ENCODE results near the gene ARHGAP27.

Gene ARHGAP27

DNA sequence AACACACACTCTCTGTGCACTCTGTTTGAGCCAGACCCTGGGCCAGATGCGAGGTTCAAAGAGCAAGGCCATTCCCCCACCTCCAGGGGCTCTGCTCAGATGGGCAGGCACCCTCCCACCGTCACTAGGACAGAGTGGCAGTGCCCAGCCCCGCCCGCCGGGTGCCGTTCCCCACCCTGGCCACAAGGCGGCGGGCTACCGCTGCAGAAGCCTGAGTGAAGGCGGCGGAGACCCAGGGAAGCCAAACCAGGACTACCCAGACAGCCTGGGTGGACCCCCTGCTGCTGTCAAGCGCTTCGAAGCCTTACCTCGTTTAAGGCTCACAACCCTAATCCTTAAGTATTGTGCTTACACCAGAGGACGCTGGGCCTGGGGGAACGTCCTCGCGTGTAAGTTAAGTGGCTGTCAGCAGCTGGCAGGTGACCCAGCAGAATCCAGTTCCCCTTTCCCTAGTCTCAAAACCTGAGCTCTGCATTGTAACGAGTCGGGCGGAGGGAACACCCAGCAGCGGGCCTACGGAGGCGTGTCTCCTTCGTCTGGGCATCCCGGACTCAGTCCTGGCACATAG, 4.5 kb downstream of the ARHGAP27 start:
- Mint-ChIP-seq H3K4me3 (peak overlapping the region; percentile 71 to 82), H3K27me3 (peaks cover 21% of the 10 kb centered on the region), H3K9me3 (no peaks in the 10 kb centered on the region), H3K27ac (no peak overlapping the region), H3K4me1 (peaks cover 41% of the 10 kb centered on the region)
- DNase-seq (peak; percentile 84 to 90), ATAC-seq (peak; percentile 78)

DNA sequence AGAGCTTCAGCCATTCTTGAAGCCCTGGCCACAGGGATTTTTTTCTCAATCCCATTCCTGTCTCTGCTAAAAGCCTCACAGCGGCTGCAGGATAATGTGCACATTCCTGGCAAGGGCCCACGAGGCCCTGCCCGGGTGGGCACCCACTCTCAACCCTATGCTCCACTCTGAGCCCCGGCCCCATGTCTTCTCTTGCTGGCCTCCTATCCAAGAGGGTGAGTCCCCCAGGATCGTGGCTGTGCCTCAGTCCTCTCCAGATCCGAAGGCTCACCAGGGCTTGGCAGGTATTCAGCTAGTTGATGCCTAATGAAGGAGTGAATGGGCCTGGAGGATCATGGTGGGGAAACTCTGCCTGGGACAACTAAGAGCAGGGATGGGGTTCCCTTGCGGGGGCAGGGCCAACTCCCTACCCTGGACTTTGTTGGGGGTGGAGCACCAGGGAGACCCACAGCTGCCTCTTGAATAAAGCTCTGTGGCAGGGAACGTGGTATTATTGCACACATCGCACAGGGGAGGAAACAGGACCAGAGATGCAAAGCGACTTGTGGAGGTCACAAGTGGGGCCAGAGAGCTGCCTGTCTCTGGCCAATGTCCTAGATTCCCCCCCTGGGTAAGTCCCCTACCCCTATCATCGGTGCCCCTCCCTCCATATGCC, 5.4 kb downstream of the ARHGAP27 start:
- H3K27me3 Mint-ChIP-seq: peaks cover 21% of the 10 kb centered on the region
- no peak overlapping the region for H3K27ac Mint-ChIP-seq
- peaks cover 37% of the 10 kb centered on the region for H3K4me1 Mint-ChIP-seq
- no peak overlapping the region for H3K4me3 Mint-ChIP-seq
- no peaks in the 10 kb centered on the region for H3K9me3 Mint-ChIP-seq
- ATAC-seq (no peak), DNase-seq (no peak)

DNA sequence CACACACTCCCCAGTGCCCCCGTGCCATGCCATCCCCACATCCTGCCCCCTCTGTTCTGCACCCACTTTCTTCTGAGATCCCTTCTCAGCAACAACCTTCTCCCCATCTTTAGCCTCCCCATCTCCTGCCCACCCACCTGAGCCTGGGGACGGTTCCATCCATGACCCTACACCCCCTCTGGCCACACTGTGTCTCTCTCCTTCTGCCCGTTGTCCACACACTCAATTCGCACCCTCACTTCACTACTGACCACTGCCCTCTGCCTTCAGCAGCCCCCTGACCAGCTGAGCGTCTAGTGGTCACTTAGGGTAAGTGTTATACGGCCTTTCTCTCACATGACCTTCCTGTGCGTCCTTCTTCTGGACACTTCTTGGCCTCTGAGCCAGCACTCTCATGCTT, 6.1 kb downstream of the ARHGAP27 start:
- no peak for ATAC-seq
- Mint-ChIP-seq H3K9me3 (no peaks in the 10 kb centered on the region), H3K27ac (no peak overlapping the region), H3K27me3 (peaks cover 21% of the 10 kb centered on the region), H3K4me3 (no peak overlapping the region), H3K4me1 (peaks cover 34% of the 10 kb centered on the region)
- DNase-seq: no peak

DNA sequence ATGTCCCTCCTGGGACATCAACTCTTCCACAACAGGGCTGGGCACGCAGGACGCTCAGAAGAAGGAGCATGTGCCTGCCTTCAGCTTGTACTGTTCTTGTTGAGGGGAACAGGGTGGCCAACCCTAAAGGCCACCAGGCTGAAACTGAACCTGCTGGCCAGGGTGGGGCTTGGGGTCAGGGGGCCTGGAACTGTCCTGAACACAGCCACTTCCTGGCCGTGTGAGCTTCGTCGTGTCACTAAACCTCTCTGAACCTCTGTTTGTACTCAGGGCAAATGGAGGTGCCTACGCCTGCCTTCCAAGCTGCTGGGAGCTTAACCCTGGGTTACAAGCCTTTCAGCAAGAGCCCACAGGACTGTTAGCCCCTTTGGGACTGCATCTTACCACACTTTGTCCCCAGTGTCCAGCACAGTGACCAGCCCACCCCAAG, 6.7 kb downstream of the ARHGAP27 start:
- Mint-ChIP-seq H3K27ac (peak overlapping the region in 1 of 2 donors; percentile 49), H3K4me3 (no peak overlapping the region)

DNA sequence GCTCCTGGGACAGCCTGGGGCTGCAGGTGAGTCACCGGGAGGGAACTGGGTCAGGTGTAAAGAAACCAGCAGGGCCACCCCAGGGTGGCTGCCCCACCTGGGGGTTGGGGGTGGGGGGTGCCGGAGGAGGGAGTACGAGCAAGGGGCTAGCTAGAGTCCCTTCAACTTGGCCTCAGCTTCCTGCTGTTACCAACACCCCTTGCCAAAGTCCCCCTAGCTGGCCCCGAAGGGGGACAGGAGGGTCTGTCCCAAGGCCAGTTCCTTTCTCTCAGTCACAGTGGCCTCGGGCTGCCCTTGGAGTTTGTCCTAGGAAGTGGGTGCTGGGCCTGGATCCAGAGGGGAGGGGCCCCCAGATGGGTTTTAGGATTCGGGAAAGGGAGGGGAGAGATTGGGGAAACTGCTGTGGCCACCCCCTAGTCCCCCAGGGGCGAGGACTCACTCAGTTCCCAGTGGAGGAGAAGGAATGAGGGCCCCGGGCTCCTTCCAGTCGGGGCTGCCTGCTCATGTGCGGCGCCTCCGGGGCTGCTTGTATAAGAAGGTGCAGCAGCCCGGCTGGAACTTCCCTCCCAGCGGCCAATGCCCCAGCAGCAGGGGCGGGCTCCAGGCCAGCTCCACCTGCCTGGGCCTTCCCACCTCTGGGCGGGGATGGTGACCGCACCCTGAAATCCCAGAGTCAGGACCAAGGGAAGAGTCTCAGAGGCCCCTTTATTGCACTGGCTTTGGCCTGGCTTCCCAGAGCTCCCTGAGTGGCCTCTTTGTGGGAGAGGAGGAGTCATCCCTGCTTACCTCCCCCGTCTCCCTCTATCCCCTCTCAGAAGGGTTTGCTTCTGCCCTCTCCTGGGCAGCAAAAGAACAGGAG, 7.3 kb downstream of the ARHGAP27 start:
- Mint-ChIP-seq H3K9me3 (no peaks in the 10 kb centered on the region), H3K27me3 (peaks cover 21% of the 10 kb centered on the region), H3K4me3 (no peak overlapping the region), H3K4me1 (peaks cover 22% of the 10 kb centered on the region), H3K27ac (peak overlapping the region in 1 of 2 donors; percentile 72)
- DNase-seq (no peak), ATAC-seq (no peak)

More for the DNA sequence above, 6.7 kb downstream of the ARHGAP27 start:
- ATAC-seq: no peak
- peaks cover 21% of the 10 kb centered on the region for H3K27me3 Mint-ChIP-seq
- H3K9me3 Mint-ChIP-seq: no peaks in the 10 kb centered on the region
- no peak for DNase-seq
- peaks cover 29% of the 10 kb centered on the region for H3K4me1 Mint-ChIP-seq

DNA sequence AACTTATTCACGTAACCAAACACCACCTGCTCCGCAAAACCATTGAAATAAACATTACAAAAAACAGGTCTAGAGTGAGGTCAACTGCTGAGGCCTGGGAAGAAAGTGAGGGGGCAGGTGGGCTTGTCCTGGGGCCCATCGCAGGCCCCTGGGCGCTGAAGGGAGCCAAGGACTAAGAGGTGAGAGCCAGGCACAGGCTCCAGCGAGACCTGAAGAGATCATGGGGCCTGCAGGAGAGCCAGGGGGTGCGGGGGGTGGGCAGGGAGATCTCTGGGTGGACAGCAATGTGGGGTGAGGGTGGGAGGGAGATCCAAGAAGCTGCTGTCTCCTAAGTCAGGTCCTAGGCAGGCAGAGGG, 7.9 kb downstream of the ARHGAP27 start:
- ATAC-seq (no peak), DNase-seq (no peak)
- Mint-ChIP-seq H3K4me1 (peaks cover 21% of the 10 kb centered on the region), H3K27me3 (peaks cover 21% of the 10 kb centered on the region), H3K4me3 (no peak overlapping the region), H3K27ac (peak overlapping the region in 1 of 2 donors; percentile 14), H3K9me3 (no peaks in the 10 kb centered on the region)

DNA sequence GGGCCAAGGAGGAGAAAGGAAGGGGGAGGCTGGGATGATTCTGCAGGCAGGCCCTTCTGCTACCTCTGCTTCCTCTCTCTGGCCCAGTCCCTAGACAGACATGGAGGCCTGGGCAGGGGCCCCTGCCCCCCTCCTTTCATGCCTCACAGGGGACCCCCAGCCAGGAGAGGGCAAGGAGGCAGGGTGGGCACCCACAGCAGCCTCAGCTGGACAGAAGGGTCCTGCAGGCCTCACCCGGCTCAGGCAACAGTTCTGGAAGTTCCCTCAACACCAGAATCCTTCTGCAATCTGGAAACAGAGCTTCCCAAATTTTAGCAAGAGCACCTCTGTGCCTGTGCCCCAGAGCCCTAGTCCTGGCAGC, 8.7 kb downstream of the ARHGAP27 start:
- H3K9me3 Mint-ChIP-seq: no peaks in the 10 kb centered on the region
- H3K27ac Mint-ChIP-seq: no peak overlapping the region
- peaks cover 18% of the 10 kb centered on the region for H3K27me3 Mint-ChIP-seq
- H3K4me1 Mint-ChIP-seq: peaks cover 17% of the 10 kb centered on the region
- ATAC-seq (no peak), DNase-seq (no peak)
- H3K4me3 Mint-ChIP-seq: no peak overlapping the region

DNA sequence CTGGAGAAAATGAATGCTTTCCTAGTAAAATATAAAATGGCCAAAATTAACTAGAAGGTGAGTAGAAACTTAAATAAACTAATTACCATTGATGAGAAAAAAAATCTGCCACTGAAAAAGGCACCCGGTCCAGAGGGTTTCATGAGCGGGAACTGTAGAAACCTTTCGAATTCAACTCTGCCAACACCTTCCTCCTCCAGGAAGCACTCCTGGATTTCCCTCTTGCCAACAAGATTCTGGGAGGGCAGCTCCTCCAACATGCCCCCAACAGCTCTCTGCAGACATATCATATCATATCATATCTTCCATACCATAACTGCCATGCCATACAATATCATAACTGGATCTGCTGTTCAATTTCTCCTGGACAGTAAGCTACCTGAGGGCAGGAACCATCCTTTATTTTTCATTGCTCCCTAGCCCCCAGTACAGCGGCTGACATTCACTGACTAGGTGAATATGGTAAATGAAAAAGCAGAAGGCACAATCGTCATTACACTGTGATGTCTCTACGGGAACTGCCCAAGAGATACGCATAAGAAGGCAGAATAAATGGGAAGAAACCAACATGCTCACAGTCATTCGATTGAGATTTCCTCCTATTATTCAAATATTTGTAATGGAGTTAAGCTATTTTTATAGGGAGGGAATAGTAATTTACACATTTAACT, 9.2 kb downstream of the ARHGAP27 start:
- H3K27me3 Mint-ChIP-seq: peaks cover 13% of the 10 kb centered on the region
- H3K4me3 Mint-ChIP-seq: no peak overlapping the region
- DNase-seq (no peak), ATAC-seq (no peak)
- no peaks in the 10 kb centered on the region for H3K9me3 Mint-ChIP-seq
- H3K27ac Mint-ChIP-seq: no peak overlapping the region
- H3K4me1 Mint-ChIP-seq: peaks cover 12% of the 10 kb centered on the region

DNA sequence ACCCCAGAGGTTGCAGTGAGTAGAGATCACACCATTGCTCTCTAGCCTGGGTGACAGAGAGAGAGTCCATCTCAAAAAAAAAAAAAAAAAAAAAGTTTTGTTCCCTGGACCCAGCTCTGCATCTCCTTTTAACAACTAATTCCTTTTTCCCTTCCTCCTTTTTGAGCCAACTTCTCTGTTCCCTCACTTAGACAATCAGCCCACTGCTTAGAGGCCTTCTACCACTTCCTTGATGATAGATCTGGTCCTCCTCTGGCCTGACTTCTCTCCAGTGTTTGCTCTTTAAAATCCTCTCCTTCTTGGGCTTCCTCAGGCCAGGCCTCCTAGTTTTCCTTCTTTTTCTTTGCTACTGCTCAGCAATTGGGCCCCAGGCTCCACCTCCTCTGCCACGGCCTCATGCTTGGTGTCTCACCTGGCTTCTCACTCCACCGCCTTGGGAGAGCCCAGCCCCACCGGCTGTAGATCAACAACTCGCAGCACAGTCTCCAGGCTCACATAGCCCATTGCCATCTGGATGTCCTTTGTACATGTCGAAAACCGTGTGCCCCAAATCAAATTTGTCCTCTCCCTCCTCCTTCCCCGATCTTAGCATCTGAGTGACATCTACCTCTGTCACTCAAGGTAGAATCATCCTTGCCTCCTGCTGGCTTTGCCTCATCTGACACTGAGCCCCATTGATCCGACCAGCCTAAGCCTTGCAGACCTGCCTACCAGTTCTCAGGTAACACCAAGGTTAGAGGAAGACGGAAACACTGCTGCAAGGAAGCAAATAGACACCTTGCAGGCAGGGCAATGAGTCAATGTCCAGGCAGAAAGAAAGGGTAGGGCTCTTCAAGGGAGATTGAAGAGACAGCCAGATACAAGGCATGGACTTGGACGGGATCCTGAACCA, 17.4 kb downstream of the ARHGAP27 start:
- DNase-seq: no peak
- H3K27me3 Mint-ChIP-seq: no peaks in the 10 kb centered on the region
- peaks cover 22% of the 10 kb centered on the region for H3K4me1 Mint-ChIP-seq
- no peak overlapping the region for H3K27ac Mint-ChIP-seq
- ATAC-seq: no peak
- H3K9me3 Mint-ChIP-seq: no peaks in the 10 kb centered on the region
- H3K4me3 Mint-ChIP-seq: no peak overlapping the region

DNA sequence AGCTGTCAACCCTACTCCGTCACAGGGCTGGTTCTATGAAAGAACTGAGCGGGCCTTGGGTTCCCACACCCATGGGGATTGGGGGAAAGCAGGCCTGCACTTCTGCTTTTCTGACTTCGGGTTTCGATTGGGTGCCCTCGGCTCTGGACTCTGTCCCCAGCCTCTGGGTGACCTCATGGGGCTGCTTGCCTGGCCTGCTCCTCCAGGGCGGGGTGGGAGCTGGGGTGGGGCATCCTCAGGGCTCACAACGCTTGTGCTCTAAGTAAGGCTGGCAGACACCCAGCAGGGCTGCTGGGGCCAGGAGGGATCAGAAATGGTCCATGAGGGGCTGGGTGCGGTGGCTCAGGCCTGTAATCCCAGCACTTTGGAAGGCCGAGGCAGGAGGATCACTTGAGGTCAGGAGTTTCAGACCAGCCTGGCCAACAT, 19.2 kb downstream of the ARHGAP27 start:
- ATAC-seq (no peak), DNase-seq (no peak)
- Mint-ChIP-seq H3K27ac (no peak overlapping the region), H3K4me1 (peaks cover 34% of the 10 kb centered on the region), H3K4me3 (no peak overlapping the region), H3K27me3 (no peaks in the 10 kb centered on the region), H3K9me3 (no peaks in the 10 kb centered on the region)

DNA sequence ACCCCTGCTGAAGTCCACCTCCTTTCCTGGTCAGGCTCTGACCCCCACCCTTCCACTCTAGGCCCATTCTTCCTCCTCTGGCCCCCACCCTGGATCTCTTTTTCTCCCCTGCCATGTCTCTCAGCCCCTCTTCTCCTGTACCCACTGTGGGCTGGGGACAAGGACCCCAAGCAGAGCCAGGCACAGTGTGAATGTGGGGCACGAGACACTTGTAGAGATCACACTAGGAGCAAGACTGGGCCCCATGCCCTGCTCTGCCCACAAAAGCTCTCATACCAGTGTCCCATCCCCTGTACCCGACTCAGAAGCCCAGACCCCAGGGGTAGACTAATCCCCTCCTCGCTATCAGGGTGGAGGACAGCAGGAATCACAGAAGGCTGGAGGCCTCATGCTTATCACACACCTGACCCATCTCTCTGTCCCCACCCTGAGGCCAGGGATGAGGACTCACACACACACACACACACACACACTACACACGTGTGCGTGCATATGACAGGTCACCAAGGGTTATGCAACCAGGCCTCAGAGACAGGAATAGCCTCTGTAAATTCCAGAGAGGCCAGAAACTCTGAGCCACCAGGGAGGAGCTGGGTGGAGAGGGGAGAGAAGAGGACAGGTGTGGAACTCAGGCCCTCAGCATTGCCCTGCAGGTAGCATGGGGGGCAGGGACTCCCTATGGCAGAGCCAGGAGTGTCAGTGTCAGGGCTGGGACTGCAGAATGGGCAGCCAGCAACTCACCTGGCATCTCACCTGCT, 21.1 kb downstream of the ARHGAP27 start:
- ATAC-seq (no peak), DNase-seq (no peak)
- Mint-ChIP-seq H3K9me3 (no peaks in the 10 kb centered on the region), H3K27ac (peak overlapping the region in 1 of 2 donors; percentile 100), H3K4me1 (peaks cover 54% of the 10 kb centered on the region), H3K4me3 (peak overlapping the region; percentile 99), H3K27me3 (no peaks in the 10 kb centered on the region)

DNA sequence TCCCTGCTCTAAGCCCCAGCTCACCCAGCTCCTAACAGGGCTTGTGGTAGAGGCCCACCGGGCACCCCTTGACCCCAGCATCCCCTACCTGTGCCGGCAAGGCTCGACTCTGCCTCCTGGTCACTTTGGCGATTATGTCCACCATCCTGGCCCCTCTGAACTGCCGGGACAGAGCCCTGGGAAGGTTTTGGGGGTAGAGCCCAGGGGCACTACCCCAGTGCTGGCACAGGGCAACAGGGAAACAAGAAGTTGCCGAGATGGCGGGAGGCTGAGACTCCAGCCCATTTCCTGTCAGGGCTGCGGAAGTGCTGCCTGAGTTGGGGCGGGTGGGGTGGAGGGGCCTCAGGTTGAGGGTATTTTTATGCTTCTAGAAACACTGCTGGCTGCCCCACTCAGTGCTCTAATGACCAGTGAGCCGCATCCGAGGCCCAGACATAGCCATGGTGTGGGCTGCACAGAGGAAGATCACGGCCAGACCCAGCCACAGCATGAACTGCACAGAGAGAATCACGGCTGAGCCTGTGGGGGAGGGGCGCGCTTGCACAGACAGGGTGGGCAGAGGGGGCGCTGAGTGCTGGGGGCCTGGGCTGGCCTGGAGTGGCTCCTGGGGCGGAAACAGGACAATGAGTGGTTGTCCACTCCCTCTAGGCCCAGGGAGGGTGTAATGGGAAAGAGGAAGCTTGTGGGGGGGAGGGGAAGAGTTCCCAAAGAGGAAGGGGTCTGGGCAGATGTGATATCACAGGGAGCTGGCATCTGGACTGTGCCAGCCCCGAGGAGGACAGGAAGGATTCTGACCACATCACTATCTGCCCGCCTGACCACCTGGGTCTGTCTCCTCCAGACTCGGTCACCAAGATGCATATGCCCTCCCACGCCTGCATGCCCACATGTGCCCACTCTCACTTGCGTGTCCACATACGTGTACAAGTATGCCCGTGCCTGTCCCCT, 22.3 kb downstream of the ARHGAP27 start:
- H3K9me3 Mint-ChIP-seq: no peaks in the 10 kb centered on the region
- H3K27me3 Mint-ChIP-seq: no peaks in the 10 kb centered on the region
- peaks cover 55% of the 10 kb centered on the region for H3K4me1 Mint-ChIP-seq
- peak overlapping the region; percentile 99 for H3K4me3 Mint-ChIP-seq
- peak; percentile 50 to 64 for DNase-seq
- ATAC-seq: peak; percentile 87
- H3K27ac Mint-ChIP-seq: peak overlapping the region; percentile 100

DNA sequence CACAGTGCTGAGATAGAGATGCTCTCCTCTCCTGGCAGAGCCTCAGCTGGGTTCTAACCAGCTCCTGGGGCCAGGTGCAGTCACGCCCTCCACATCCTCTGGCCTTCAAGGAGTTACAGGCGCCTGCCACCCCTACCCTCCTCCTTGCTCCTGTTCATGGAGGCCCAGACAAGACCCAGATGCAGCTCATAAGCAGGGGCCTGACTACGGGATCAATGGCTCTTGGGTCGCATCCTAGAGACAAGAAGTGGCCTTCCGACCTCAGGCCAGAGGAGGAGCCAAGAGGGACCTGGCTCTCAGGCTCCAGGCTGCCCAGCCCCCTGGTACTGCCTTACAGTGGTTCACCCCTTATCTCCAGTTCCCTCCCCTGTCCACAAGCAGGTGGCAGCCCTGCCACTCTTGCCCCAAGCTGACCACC, 23.0 kb downstream of the ARHGAP27 start:
- Mint-ChIP-seq H3K27ac (peak overlapping the region; percentile 100), H3K4me1 (peaks cover 57% of the 10 kb centered on the region), H3K27me3 (no peaks in the 10 kb centered on the region), H3K4me3 (peak overlapping the region; percentile 99), H3K9me3 (no peaks in the 10 kb centered on the region)
- DNase-seq: no peak
- peak; percentile 62 for ATAC-seq

Measured in stimulated activated naive CD8-positive, alpha-beta T cell treated with anti-CD3 and anti-CD28 coated beads, Interleukin-15, amount 100 ng/mL, for 72 hours (primary cell).